ENCODE results near the gene PALM. TPM values are rescaled to one million over a fixed set of nuclear protein-coding genes. Genes with fewer than 3 reads are reported as not detected.
A peak's percentile ranks its signal among the peaks of the same experiment; 100 is the strongest.

The PALM gene
- total RNA-seq, 1 experiment from 2014 or later = 18.5 TPM

- Histone ChIP-seq H3K56ac (ENCODE audit: insufficient read length, low read depth, low read length) (no peak within 1 kb of the TSS), H2BK15ac (ENCODE audit: low read depth, low read length) (no peak within 1 kb of the TSS), H4K8ac (replicated peaks; ENCODE audit: insufficient read length, low read depth, low read length) (no peak within 1 kb of the TSS), H3T11ph (ENCODE audit: low read length) (no peak within 1 kb of the TSS), H4K91ac (ENCODE audit: insufficient read length, low read depth, low read length) (no peak within 1 kb of the TSS), H3K4me1 (ENCODE audit: insufficient read depth, low read length) (no peaks in the 10 kb centered on the region; the same call in 1 of the 2 replicates), H2BK5ac (ENCODE audit: insufficient read length, low read length) (no peak within 1 kb of the TSS), H3K23me2 (ENCODE audit: insufficient read length, low read depth, low read length, poor library complexity, severe bottlenecking) (peaks cover 9% of the 10 kb centered on the region), H3K4ac (ENCODE audit: low read depth, low read length) (no peak within 1 kb of the TSS), H3K4me2 (ENCODE audit: insufficient read depth, insufficient read length, low read length) (peak within 1 kb of the TSS; percentile 89), H2AK5ac (ENCODE audit: insufficient read length, low read length) (no peak within 1 kb of the TSS), H2BK120ac (ENCODE audit: low read depth, low read length, poor library complexity, severe bottlenecking) (no peak within 1 kb of the TSS), H3K9me3 (ENCODE audit: control insufficient read depth, low read depth, low read length) (no peaks in the 10 kb centered on the region), H2BK12ac (ENCODE audit: insufficient read length, low read depth, low read length) (no peak within 1 kb of the TSS), H3K9ac (ENCODE audit: extremely low read depth, insufficient read length, low read length) (peak within 1 kb of the TSS; percentile 95), H2AFZ (ENCODE audit: low read length) (no peak within 1 kb of the TSS), H3K27ac (ENCODE audit: insufficient read length, low read depth, low read length) (no peak within 1 kb of the TSS), H3K79me2 (ENCODE audit: insufficient read depth, low read length) (peaks cover 38% of the 10 kb centered on the region), H3K79me1 (ENCODE audit: insufficient read depth, low read depth, low read length, poor library complexity, severe bottlenecking) (peaks cover 3% of the 10 kb centered on the region), H3K27me3 (ENCODE audit: insufficient read depth, low read length) (no peaks in the 10 kb centered on the region), H3K14ac (ENCODE audit: insufficient read depth, low read length) (peak within 1 kb of the TSS; percentile 77), H2BK20ac (ENCODE audit: low read depth, low read length, poor library complexity, severe bottlenecking) (no peak within 1 kb of the TSS), H3K23ac (ENCODE audit: insufficient read length, low read depth, low read length) (no peak within 1 kb of the TSS), H4K20me1 (ENCODE audit: control insufficient read depth, insufficient read depth, insufficient read length) (peaks cover 4% of the 10 kb centered on the region), H3K18ac (ENCODE audit: insufficient read length, low read depth, low read length) (peak within 1 kb of the TSS; percentile 31), H4K5ac (ENCODE audit: insufficient read length, low read depth, low read length) (no peak within 1 kb of the TSS)
- Mint-ChIP-seq H3K4me3 (peak within 1 kb of the TSS; percentile 91 to 93), H3K27me3 (ENCODE audit: low read depth) (no peaks in the 10 kb centered on the region), H3K4me1 (peaks cover 21 to 33% of the 10 kb centered on the region in 2 experiments), H3K27ac (peak within 1 kb of the TSS; percentile 95 to 98 (median 97); a peak in 6 of 7 replicates), H3K36me3 (ENCODE audit: insufficient read depth in 1 of 3, low read depth in 3 of 3) (peaks cover 23 to 33% (median 33%) of the 10 kb centered on the region in 3 experiments; a peak in 6 of 7 replicates), H3K9me3 (no peaks in the 10 kb centered on the region; a peak in 1 of 5 replicates)
- no CpG with 5 or more reads among the region's 83 CpGs for WGBS (ENCODE audit: extremely low coverage, insufficient read length, low lambda C conversion rate)
- DNase-seq = peak; percentile 100
- TF ChIP-seq, protein P1, sequence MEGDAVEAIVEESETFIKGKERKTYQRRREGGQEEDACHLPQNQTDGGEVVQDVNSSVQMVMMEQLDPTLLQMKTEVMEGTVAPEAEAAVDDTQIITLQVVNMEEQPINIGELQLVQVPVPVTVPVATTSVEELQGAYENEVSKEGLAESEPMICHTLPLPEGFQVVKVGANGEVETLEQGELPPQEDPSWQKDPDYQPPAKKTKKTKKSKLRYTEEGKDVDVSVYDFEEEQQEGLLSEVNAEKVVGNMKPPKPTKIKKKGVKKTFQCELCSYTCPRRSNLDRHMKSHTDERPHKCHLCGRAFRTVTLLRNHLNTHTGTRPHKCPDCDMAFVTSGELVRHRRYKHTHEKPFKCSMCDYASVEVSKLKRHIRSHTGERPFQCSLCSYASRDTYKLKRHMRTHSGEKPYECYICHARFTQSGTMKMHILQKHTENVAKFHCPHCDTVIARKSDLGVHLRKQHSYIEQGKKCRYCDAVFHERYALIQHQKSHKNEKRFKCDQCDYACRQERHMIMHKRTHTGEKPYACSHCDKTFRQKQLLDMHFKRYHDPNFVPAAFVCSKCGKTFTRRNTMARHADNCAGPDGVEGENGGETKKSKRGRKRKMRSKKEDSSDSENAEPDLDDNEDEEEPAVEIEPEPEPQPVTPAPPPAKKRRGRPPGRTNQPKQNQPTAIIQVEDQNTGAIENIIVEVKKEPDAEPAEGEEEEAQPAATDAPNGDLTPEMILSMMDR (conservative IDR thresholded peaks at IDR 0.05) = no peak
Measured at GRCh38 chr19:796692-797527, 88.2 kb downstream of the PALM start, which contains the start of gene PTBP1. Gene PTBP1, plus strand, starts transcription at chr19:797452. Its CDS starts 46 bp downstream, at chr19:797498.

Other genes starting within 250 kb of the PALM start
- gene SHC2, start 247.9 kb upstream of the PALM start, total RNA-seq (2021) = 16.6 and 18.0 TPM in 2 replicates
- 0.72 and 1.2 TPM in 2 replicates for gene MADCAM1, start 212.4 kb upstream of the PALM start, total RNA-seq (2021)
- gene TPGS1, start 201.4 kb upstream of the PALM start, total RNA-seq (2021) = 7.4 and 8.1 TPM in 2 replicates
- 109 and 112 TPM in 2 replicates for gene CDC34, start 177.2 kb upstream of the PALM start, total RNA-seq (2021)
- 0.64 and 0.66 TPM in 2 replicates for gene GZMM, start 164.9 kb upstream of the PALM start, total RNA-seq (2021)
- 715 and 719 TPM in 2 replicates for gene BSG, start 136.3 kb upstream of the PALM start, total RNA-seq (2021)
- gene HCN2, start 119.1 kb upstream of the PALM start, total RNA-seq (2021) = 3.7 and 4.1 TPM in 2 replicates
- 101 and 104 TPM in 2 replicates for gene POLRMT, start 75.4 kb upstream of the PALM start, total RNA-seq (2021)
- gene FGF22, start 69.1 kb upstream of the PALM start, total RNA-seq (2021) = 0.72 and 0.99 TPM in 2 replicates
- 78.0 and 81.9 TPM in 2 replicates for gene RNF126, start 45.7 kb upstream of the PALM start, total RNA-seq (2021)
- 6.8 and 9.1 TPM in 2 replicates for gene FSTL3, start 32.5 kb upstream of the PALM start, total RNA-seq (2021)
- 0.22 TPM in 1 of 2 replicates, not detected in the other for gene PRSS57, start 13.5 kb upstream of the PALM start, total RNA-seq (2021)
- 0.44 and 0.83 TPM in 2 replicates for gene MISP, start 42.2 kb downstream of the PALM start, total RNA-seq (2021)
- gene PTBP1, start 88.5 kb downstream of the PALM start, total RNA-seq (2021) = 712 and 748 TPM in 2 replicates
- gene PLPPR3, start 113.0 kb downstream of the PALM start, total RNA-seq (2021) = 57.9 and 61.2 TPM in 2 replicates
- gene AZU1, start 118.9 kb downstream of the PALM start, total RNA-seq (2021) = 0.77 and 1.6 TPM in 2 replicates
- gene PRTN3, start 132.1 kb downstream of the PALM start, total RNA-seq (2021) = 0.31 TPM in 1 of 2 replicates, not detected in the other
- not detected in 2 replicates for gene ELANE, start 143.4 kb downstream of the PALM start, total RNA-seq (2021)
- gene CFD, start 150.7 kb downstream of the PALM start, total RNA-seq (2021) = 1.9 and 2.8 TPM in 2 replicates
- gene MED16, start 184.3 kb downstream of the PALM start, total RNA-seq (2021) = 83.1 and 84.1 TPM in 2 replicates
- not detected in 2 replicates for gene RNU6-9, start 184.5 kb downstream of the PALM start, total RNA-seq (2021)
- gene R3HDM4, start 204.3 kb downstream of the PALM start, total RNA-seq (2021) = 66.2 and 66.4 TPM in 2 replicates
- gene KISS1R, start 208.4 kb downstream of the PALM start, total RNA-seq (2021) = 3.3 and 5.9 TPM in 2 replicates
- gene ARID3A, start 217.1 kb downstream of the PALM start, total RNA-seq (2021) = 98.3 and 104 TPM in 2 replicates